T-helper 9 cell (primary cell): ENCODE data around the gene KRTAP10-1.

ENCODE experiments used
- DNase-seq: peaks from one replicate; pipeline ENCODE4 v3.0.0-alpha.2; 2020

KRTAP10-1 gene

DNA sequence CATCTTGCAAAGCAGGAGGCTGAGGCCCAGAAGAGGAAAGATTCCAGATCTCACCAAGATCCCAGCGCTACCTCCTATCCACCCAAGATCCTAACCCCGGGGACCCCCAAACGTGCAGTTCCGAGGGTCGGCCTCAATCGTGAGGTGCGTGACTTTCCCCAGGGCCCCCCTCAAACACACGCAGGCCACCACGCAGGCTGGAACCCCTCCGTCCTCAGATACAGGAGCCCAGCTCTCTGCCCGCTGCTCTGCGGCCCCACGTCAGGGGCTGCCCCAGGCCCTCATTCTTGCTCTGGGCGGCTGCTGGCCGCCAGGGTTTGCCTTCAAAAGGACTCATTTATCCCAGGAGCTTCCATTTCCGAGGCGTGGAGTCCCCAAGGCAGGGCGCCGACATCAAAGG is 39.9 kb downstream of the KRTAP10-1 start:
- DNase-seq = no peak

- DNase-seq = no peak
These were observed 40.4 kb downstream of the KRTAP10-1 start for GRCh38 chr21:44499631-44500030.

DNA sequence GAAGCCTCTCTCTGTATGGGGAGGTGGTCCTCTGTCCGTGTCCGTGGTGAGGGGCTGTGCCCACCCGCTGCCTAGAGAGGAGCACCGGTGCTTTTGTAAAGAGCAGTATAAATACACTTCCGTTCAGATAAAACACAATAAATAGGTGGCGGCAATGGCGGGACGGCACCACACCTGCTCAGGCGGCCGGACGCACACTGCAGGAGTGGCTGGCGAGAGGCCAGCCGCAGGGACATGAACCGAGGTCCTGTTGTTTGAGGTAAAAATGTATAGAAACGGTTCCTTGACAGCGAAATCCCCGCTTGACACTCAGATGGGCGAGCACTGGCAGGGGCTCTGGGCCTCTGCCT is 40.8 kb downstream of the KRTAP10-1 start:
- DNase-seq = no peak

DNA sequence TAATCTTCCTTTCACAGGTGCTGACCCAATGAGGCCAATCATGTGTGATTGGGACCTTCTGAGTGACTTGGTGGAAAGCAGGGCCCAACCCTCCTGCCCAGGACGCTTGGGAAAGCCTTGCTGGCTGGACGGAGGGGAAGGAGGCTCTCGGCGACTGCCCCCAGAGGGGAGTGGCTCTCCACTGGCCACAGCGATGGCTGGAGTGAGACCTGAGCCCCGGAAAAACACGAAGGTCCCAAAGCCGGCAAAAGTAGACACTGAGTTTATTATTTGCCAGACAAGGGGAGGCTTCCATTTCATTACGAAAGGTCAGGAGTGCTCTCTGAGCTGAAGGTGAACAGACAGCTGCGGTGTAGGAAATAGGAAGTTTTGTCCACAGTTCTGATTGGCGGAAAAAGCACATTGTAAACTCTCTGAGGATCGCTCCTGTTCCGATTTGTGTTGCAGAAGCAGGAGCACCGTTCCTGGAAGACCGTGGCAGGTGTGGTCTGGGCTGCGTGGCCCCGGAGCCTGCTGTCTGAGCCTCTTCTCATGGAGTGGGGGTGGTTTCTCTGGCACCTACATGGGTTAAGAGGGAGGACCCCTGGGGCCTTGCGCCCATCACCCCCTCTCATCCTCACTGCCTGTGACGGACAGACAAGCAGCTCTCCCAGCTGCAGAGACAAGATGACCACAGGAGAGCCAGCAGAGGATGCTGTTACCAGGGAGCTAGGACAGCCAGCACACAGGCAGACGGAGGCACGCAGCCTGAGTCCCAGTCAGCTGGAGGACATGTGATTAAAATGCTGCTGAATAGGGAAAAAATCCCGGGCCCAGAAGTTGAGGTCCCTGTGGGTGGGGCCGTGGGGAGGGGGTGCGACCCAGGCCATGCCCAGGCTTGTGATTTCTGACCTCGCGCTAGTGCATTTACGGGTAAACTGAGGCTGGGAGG is 41.5 kb downstream of the KRTAP10-1 start:
- DNase-seq = no peak

DNA sequence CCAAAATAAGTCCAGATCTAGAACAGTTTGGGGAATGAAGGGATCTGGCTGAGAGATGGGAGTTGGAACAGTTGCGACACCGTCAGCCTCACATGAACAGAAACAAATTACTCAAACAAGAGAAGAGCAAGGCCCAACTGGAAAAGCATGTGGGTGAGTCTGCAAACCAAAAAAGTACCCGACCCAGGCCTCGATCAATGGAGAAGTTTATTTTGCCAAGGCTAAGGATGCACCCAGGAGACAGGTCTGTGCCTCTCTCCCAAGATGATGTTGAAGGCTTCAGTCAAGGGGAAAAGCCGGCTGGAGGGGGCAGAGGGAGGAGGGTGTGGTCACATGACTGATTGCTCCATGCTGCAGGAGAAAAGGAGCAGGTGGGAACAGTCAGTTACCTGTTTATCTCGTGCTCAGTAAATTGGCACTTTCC is 42.3 kb downstream of the KRTAP10-1 start:
- no peak for DNase-seq

DNA sequence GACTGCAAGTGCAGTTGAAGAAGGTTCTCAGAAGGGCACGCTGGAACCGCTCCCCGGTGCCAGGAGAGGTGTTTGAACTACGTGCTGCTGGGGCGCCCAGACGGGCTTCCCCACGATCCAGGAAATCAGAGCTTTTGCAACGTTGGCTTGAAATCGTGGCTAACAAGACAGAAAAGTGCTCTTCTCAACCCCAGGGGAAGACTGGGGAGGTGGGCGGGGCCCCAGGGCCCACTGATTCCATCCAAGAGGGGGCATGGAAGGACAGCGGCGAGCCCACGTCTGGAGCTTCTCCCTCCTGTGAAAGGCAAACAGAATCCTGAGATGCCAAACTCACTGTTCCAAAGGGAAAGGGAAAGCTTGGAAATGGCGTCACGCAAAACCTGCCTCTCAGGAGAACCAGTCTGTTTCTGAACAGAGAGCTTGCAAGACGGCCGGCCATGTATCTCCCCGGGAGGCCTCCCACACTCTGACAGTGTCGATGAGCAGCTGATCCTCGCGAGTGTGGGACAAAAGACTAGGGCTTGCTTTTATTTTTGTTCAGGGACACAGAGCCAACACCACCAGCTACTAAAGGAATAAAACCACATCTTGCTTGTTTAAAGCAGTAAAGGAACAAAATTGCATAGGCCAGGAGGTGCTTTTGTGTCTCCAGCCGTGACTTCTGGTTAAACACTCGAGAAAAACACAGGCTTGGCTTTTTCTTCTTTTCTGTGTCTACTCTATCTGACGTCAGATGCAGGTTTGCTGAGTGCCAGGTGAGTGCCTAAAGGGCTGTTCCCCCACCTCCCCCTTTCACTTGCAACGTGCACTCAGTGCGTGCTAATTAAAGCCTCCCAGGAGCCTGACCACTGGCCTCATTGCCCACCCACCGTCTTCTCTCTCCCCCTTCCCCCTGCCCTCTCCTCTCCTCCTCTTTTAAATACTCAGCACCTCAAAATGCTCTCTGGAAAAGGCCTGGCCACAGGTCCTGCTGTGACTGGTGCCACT is 43.1 kb downstream of the KRTAP10-1 start:
- DNase-seq = no peak

DNA sequence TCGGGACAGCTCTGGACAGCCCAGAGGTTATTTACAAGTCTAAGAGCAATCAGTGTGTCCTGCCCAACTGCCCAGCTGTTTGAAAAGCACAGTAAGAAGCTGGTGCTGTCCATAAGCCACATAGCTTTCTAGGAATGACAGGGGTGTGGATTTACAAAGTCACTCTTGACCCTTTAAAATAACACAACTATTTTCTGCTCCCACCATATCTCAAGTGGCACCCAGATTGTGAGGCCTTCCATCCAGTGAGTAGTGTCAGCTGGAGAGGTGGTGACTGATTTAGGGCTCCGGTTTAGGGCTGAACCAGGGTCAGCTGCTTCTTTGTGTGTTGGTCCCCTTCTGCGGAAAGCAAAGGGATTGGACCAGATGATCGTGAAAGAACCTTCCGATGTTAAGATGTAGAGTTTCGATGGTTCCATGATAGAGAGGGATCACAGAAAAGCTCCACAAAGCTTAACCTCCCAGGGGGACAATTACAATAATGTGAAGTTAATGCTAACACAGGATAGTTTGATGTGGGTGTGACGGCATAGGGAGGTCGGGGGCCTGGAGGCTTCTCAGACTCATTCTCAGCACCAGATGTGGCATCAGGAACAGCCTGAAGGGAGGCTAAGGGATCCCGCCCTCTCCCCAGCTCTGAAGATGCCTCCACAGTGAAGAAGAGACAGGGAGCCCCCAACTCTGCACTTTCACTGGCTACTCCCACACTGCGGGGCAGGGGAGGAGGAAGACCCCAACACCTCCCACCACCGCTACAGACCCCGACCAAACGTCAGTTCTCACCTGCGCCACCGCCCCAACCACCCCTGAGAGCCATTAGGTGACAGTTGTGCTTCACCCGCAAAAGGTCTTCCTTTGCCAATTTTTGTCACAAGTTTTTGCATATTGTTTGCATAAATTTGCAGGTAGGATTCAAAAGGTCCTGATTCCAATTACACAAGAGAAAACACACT is 44.1 kb downstream of the KRTAP10-1 start:
- no peak for DNase-seq

DNA sequence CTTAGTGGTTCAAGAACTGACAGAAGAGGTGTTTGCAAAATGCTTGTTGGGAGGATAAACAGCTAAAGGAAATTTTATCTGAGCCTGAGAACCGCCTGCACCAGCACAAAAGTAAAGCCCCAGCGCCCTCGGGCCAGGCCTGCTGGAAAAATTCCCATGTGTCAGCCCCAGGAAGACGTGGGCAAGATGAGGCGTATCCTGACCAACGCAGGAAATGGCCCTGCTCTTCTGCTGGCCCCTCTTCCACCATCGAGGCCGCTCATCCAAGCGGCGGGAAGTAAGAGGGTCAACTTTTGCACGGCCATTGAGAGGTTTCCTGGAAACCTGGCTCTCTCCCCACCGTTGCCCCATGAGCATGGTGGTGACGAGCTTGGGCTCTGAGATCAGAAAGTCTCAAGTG is 45.0 kb downstream of the KRTAP10-1 start:
- no peak for DNase-seq

DNA sequence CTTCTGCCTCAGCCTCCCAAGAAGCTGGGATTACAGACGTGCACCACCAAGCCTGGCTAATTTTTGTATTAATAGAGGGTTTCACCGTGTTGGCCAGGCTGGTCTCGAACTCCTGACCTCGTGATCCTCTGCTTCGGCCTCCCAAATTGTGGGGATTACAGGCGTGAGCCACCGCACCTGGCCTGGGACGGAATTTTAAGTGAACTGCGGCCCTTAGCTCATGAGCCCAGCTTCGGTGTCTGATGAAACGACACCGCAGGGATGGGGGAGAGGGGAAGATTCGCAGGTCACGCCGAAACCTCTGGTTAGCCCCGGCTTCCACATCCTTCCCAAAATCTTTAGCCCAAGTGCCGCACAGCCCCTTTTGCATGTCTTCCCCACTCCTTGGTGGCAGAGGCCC is 45.6 kb downstream of the KRTAP10-1 start:
- DNase-seq = no peak

- no peak for DNase-seq
These were observed 47.2 kb downstream of the KRTAP10-1 start for GRCh38 chr21:44492567-44493385.

- no peak for DNase-seq
These were observed 49.2 kb downstream of the KRTAP10-1 start for GRCh38 chr21:44490816-44491215.

DNA sequence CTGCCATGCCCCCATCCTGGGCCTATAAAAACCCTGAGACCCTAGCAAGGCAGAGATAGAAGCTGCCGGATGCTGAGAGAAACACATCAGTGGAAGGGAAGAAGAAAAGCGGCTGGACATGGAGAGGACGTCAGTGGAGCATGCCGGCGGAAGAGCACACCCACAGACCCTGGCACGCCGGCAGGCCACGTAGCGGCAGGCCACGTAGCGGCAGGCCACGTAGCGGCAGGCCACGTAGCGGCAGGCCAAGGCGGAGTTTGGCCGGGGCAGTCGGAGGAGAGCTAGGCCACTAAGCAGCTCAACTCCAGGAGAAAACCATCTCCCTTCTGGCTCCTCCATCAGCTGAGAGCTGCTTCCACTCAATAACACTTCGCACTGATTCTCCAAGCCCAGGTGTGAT is 49.6 kb downstream of the KRTAP10-1 start:
- no peak for DNase-seq

GRCh38 chr21:44489962-44490361 is 50.0 kb downstream of the KRTAP10-1 start:
- DNase-seq = no peak
